Astrocyte of the hippocampus (primary cell): ENCODE results near the gene SH3BGRL2.

ENCODE experiments used
- DNase-seq: peaks from one replicate; pipeline ENCODE4 v3.0.0; 2011; ENCODE audit warnings: low read depth, low spot score

The SH3BGRL2 gene

DNA sequence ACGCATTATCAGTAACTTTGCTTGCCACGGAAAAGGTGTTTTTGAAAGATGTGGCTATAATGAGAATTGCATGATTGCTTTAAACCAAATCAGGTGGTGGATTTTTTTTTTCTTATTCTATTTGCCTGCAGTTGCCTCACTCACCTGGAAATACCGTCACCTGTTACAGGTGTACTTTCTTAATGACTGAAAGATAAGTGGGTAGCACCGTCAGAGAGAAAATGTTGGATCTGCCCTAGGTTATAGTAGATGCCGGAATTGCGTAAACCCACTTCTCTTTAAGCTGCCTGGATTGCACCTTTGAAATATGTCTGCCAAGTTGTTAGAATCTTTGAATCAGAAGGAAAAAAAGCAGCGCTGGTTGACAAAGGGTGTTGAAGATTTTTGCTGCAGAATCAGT is 68.5 kb downstream of the SH3BGRL2 start:
- no peak for DNase-seq

DNA sequence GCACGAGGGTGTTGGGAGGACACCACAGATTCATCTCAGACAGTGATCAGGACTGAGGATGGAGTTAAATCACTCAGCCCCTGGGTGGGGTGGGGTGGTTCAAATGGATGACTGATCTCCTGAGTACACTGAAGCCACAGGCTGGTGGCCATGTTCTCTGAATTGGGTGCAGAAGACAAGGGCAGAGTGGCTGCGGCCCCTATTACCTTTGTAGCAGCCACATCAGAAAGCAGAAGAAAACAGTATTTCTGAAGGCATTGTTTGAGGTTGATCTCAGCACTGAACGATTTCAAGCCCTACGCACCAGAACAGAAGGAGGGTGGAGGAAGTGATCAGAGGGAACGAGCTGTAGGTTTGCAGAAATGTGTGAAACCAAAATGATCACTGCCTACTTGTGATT is 71.6 kb downstream of the SH3BGRL2 start:
- DNase-seq = no peak

DNA sequence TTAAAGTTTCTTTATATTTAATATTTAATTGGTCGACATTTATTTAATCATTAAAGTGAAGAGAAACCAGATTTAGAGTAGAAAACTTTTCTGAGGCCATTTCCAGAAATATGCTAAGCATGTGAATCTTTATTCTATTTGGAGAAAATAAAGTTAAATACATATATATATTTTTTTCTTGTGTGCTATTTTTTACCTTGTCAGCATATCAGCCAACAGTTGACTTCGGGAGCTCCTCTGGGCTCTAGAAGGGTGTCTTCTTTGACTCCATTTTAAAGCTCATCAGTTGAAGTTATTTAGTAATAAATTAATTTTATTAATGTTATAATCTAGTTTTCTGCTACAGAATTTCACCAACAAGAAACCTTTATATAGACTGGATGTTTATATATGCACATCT is 73.1 kb downstream of the SH3BGRL2 start:
- no peak for DNase-seq

DNA sequence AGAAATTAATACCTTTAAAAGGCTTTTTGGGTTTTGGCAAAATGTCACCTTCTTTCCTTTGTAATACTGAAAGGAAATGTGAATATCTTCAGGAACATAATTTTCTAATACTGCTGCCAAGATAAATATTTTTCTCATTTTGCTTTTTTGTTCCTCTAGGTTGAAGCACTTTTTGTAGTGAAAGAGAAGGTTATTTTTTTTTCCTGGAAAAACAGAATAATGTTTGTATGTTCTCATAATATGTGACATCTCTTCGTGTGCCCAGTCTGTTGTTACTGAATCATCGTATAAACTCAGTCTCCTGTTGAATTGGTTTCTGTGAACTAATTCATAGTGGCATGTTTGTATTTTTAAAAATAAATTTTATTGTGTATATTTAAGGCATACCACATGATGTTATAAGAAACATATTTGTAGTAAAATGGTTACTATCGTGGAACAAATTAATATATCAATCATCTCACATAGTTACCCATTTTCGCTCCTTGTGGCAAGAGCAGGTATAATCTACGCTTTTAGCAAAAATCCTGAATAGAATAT is 74.4 kb downstream of the SH3BGRL2 start:
- DNase-seq = no peak

DNA sequence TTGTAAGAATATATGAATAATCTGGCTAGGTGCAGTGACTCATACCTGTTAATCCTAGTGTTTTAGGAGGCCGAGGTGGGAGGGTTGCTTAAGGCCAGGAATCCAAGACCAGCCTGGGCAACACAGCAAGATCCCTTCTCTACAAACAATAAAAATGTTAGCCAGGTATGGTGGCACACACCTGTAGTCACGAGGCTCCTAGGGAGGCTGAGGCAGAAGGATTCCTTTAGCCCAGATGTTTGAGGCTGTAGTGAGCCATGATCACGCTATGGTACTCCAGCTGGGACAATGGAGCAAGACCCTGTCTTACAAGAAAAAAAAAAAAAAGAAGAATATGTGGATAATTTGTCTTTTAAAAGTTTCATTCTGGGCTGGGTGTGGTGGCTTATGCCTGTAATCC is 75.4 kb downstream of the SH3BGRL2 start:
- DNase-seq = no peak

GRCh38 chr6:79707621-79708020 is 76.5 kb downstream of the SH3BGRL2 start:
- DNase-seq = no peak

DNA sequence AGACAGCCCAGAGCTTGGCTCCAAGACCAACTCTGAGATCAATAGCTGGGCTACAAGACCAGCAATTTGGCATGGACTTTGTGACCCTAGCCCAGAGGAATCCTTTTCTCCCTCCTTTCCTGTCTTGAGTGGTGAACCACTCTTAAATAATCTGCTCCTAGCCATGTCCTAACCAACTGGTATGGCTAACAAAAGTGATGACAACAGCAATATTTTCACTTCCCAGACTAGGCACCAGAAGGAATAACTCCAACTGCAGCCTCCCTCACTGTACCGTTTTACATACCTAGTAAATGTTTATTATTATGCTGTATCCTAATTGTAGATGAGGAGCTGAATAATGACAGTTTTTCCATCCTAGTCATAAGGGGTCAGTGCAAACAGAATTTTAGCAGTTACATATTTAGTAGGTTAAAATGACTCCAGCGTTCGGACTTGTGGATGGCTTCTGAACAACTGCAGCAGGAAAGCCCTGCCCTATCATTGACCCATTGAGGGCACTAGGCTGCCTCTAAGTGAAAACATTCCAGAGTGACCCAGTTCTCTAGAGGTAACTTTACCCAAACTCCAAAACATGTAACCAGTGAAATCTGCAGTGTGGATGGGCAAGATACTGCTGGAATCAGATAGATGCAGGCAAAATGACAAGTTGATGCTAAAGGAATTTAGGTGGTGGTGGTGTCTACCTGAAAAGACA is 77.1 kb downstream of the SH3BGRL2 start:
- no peak for DNase-seq

GRCh38 chr6:79710127-79710526 is 79.0 kb downstream of the SH3BGRL2 start:
- DNase-seq = no peak

DNA sequence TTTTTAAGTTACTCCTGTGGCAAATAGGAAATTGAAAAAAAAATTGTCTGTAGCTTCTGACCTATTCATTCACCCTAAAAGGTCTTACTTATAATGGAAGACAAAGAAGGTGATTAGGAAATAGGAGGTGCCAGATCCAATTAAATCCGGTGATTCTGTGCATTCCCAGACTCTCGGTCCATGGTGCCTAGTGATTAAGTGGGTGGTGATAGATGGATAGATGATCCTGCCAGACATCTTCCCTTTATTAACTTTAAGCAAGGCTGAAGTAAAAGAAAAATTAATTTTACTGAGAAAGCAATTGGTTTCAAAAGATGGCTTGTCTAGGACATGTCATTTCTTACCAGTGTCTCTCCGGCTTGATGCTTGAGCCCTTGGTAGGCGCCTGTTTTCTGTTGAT is 80.0 kb downstream of the SH3BGRL2 start:
- no peak for DNase-seq

GRCh38 chr6:79712144-79712543 is 81.0 kb downstream of the SH3BGRL2 start:
- DNase-seq = no peak

- no peak for DNase-seq
Measured at GRCh38 chr6:79712616-79713135, 81.5 kb downstream of the SH3BGRL2 start.

- peak; percentile 73 for DNase-seq
Measured at GRCh38 chr6:79713701-79714322, 82.7 kb downstream of the SH3BGRL2 start.

GRCh38 chr6:79717989-79718388 is 86.9 kb downstream of the SH3BGRL2 start:
- no peak for DNase-seq

GRCh38 chr6:79718509-79719247 is 87.5 kb downstream of the SH3BGRL2 start:
- peak; percentile 4 for DNase-seq

DNA sequence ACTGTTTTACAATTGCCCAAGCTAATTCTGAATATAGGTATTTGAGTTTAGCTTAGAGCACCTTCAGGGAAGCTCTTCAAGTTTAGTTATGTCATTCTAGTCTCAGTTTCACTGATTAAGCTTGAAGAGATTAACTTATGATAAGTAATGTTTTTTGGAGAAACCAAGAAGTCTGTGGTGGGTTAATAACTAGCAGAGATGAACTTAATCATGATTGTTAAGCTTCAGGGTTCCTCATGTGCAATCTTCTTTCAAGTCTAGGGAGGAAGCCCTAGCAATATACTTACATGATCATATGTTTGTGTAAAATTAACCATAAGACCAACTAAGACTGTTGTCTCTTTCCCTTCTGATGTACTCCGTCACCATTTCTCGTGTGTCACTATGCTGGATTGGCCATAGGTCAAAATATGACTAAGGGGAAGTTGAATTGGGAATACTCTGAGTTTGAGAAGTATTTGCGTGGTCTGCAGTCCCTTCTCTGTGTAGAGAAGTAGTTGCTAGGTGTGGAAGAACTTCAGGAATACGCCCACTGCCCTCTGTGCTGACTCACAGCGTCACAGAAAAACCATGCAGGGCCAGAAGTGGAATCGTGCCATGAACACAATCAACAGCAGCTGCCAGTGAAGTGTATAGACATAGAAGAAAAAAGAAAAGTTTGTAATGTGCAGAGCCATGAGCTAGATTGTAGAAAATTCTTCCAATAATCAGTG is 88.3 kb downstream of the SH3BGRL2 start:
- DNase-seq = peak; percentile 54

GRCh38 chr6:79724816-79725215 is 93.7 kb downstream of the SH3BGRL2 start:
- DNase-seq = no peak

- DNase-seq = no peak
Measured at GRCh38 chr6:79731471-79731870, 100.3 kb downstream of the SH3BGRL2 start.

DNA sequence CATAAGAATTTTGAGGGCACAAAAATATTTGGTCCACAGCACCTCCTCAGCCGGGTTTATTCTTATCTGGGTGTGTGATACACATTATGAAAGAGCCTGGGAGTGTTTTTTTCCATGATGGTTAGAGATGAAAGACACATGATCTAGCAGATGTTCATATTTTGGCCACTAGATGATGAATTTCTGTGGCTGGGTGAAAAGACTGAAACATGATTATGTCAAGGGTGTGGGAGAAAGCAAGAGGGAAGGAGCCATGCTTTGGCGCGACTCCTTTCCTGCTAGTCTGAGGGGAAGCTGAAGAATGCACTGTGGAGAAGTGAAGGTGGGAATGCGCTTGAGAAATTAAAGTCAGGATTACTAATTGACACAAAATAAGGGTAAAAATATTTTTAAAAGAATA is 102.3 kb downstream of the SH3BGRL2 start:
- no peak for DNase-seq

DNA sequence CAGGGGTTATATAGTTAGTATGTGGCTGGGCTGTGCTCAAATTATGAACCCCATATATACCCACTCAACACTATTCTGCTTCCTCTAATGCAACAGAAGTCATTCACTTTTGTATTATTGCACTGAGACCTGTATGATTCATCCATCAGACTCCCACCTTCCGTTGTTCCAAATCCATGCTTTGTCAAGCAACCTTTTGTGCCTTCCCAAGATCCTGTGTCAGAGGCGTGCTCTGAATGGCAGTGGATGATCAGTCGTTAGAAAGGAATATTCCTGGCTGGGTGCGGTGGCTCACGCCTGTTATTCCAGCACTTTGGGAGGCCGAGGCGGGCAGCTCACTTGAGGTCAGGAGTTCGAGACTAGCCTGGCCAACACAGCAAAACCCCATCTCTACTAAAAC is 103.2 kb downstream of the SH3BGRL2 start:
- no peak for DNase-seq

DNA sequence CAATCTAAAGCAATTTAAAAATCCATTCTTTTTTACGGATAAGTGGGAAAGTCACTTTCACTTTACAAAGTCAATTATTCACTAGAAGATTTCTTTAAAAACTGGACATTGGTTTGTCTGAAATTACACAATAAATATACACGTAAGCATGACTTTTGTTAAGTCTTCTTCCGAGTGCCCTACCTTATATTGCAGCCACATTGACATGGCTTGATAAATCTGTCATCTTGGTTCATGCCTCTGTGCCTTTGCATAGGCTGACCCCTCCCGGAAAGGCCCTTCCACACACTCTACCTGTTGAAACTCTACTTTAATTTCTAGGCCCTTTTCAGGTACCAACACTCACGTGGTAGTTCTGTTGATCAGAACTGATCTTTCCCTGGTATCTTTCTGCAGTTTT is 104.1 kb downstream of the SH3BGRL2 start:
- no peak for DNase-seq

- peak; percentile 17 for DNase-seq
Measured at GRCh38 chr6:79737172-79737571, 106.0 kb downstream of the SH3BGRL2 start.

DNA sequence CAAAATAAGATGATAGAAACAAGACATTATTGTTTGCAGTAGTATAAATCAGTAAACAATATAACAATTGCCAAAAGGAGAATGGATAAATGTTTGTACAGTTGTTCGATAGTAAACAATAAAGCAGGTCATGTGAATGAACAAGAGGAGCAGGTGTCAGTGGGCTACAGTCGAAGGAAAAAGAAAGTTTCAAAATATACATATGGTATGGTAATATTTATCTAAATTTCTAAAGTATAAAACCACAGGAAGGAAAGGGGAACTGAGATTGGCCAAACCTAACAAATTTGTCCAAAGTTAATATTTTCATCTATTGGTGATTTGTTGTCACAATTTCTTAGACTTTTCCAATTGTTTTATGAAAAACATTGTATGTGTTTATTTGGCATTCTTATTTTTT is 110.9 kb downstream of the SH3BGRL2 start:
- no peak for DNase-seq
